ENCODE results near the gene CACNA1H. TPM values are rescaled to one million over a fixed set of nuclear protein-coding genes. Genes with fewer than 3 reads are reported as not detected.

CACNA1H gene
- total and polyA plus RNA-seq, 2 donors, result 0.61 to 2.6 TPM

- Histone ChIP-seq H3K9me3 (ENCODE audit: control insufficient read depth in 2 of 2, insufficient read depth in 1 of 2, low read length in 1 of 2) (peaks cover 0 to 9% of the 10 kb centered on the region in 2 donors), H3K36me3 (ENCODE audit: control insufficient read depth in 2 of 2, insufficient read depth in 2 of 2, low read length in 1 of 2) (no peaks in the 10 kb centered on the region), H3K27me3 (ENCODE audit: control insufficient read depth in 2 of 2, insufficient read depth in 1 of 2, low read length in 1 of 2) (peaks cover 37 to 50% of the 10 kb centered on the region in 2 donors), H3K4me1 (ENCODE audit: control insufficient read depth in 2 of 2, insufficient read depth in 2 of 2, low read length in 2 of 2) (peaks cover 0 to 4% of the 10 kb centered on the region in 2 donors), H3K4me3 (ENCODE audit: low read length in 2 of 2) (no peak overlapping the region), H3K27ac (ENCODE audit: low read depth in 1 of 2, low read length in 1 of 2) (no peak overlapping the region)
- DNase-seq (ENCODE audit: low read depth in 6 of 9, low spot score in 9 of 9), result no peak
- 37% methylated on average over 11 of the region's 11 CpGs for WGBS
These were observed 106.8 kb downstream of the CACNA1H start for GRCh38 chr16:1259760-1260068.

GRCh38 chr16:1260101-1260680, 107.3 kb downstream of the CACNA1H start:
- peaks cover 0 to 4% of the 10 kb centered on the region in 2 donors for H3K4me1 ChIP-seq (ENCODE audit: control insufficient read depth in 2 of 2, insufficient read depth in 2 of 2, low read length in 2 of 2)
- H3K36me3 ChIP-seq (ENCODE audit: control insufficient read depth in 2 of 2, insufficient read depth in 2 of 2, low read length in 1 of 2), result no peaks in the 10 kb centered on the region
- no peak overlapping the region for H3K27ac ChIP-seq (ENCODE audit: low read depth in 1 of 2, low read length in 1 of 2)
- peaks cover 37 to 50% of the 10 kb centered on the region in 2 donors for H3K27me3 ChIP-seq (ENCODE audit: control insufficient read depth in 2 of 2, insufficient read depth in 1 of 2, low read length in 1 of 2)
- no peak for DNase-seq (ENCODE audit: low read depth in 6 of 9, low spot score in 9 of 9)
- H3K4me3 ChIP-seq (ENCODE audit: low read length in 2 of 2), result no peak overlapping the region
- H3K9me3 ChIP-seq (ENCODE audit: control insufficient read depth in 2 of 2, insufficient read depth in 1 of 2, low read length in 1 of 2), result peaks cover 0 to 13% of the 10 kb centered on the region in 2 donors
- 75% methylated on average over 36 of the region's 36 CpGs for WGBS

- 15% methylated on average over 47 of the region's 47 CpGs for WGBS
- H3K27ac ChIP-seq (ENCODE audit: low read depth in 1 of 2, low read length in 1 of 2), result no peak overlapping the region
- H3K4me3 ChIP-seq (ENCODE audit: low read length in 2 of 2), result no peak overlapping the region
- no peaks in the 10 kb centered on the region for H3K36me3 ChIP-seq (ENCODE audit: control insufficient read depth in 2 of 2, insufficient read depth in 2 of 2, low read length in 1 of 2)
- H3K4me1 ChIP-seq (ENCODE audit: control insufficient read depth in 2 of 2, insufficient read depth in 2 of 2, low read length in 2 of 2), result peaks cover 0 to 4% of the 10 kb centered on the region in 2 donors
- DNase-seq (ENCODE audit: low read depth in 6 of 9, low spot score in 9 of 9), result no peak
- H3K9me3 ChIP-seq (ENCODE audit: control insufficient read depth in 2 of 2, insufficient read depth in 1 of 2, low read length in 1 of 2), result peaks cover 0 to 17% of the 10 kb centered on the region in 2 donors
- peaks cover 37 to 50% of the 10 kb centered on the region in 2 donors for H3K27me3 ChIP-seq (ENCODE audit: control insufficient read depth in 2 of 2, insufficient read depth in 1 of 2, low read length in 1 of 2)
These were observed 108.4 kb downstream of the CACNA1H start for GRCh38 chr16:1261131-1261892.

- no peak for DNase-seq (ENCODE audit: low read depth in 6 of 9, low spot score in 9 of 9)
- WGBS, result 93% methylated on average over 32 of the region's 32 CpGs
- H3K27ac ChIP-seq (ENCODE audit: low read depth in 1 of 2, low read length in 1 of 2), result no peak overlapping the region
- H3K4me3 ChIP-seq (ENCODE audit: low read length in 2 of 2), result no peak overlapping the region
- H3K27me3 ChIP-seq (ENCODE audit: control insufficient read depth in 2 of 2, insufficient read depth in 1 of 2, low read length in 1 of 2), result peaks cover 37 to 50% of the 10 kb centered on the region in 2 donors
- H3K9me3 ChIP-seq (ENCODE audit: control insufficient read depth in 2 of 2, insufficient read depth in 1 of 2, low read length in 1 of 2), result peaks cover 0 to 17% of the 10 kb centered on the region in 2 donors
- H3K4me1 ChIP-seq (ENCODE audit: control insufficient read depth in 2 of 2, insufficient read depth in 2 of 2, low read length in 2 of 2), result peaks cover 0 to 4% of the 10 kb centered on the region in 2 donors
- H3K36me3 ChIP-seq (ENCODE audit: control insufficient read depth in 2 of 2, insufficient read depth in 2 of 2, low read length in 1 of 2), result no peaks in the 10 kb centered on the region
These were observed 109.4 kb downstream of the CACNA1H start for GRCh38 chr16:1262210-1262845.

GRCh38 chr16:1262846-1263221, 109.9 kb downstream of the CACNA1H start:
- Histone ChIP-seq H3K4me3 (ENCODE audit: low read length in 2 of 2) (no peak overlapping the region), H3K27ac (ENCODE audit: low read depth in 1 of 2, low read length in 1 of 2) (no peak overlapping the region), H3K9me3 (ENCODE audit: control insufficient read depth in 2 of 2, insufficient read depth in 1 of 2, low read length in 1 of 2) (peaks cover 0 to 17% of the 10 kb centered on the region in 2 donors), H3K4me1 (ENCODE audit: control insufficient read depth in 2 of 2, insufficient read depth in 2 of 2, low read length in 2 of 2) (peaks cover 0 to 4% of the 10 kb centered on the region in 2 donors), H3K36me3 (ENCODE audit: control insufficient read depth in 2 of 2, insufficient read depth in 2 of 2, low read length in 1 of 2) (no peaks in the 10 kb centered on the region), H3K27me3 (ENCODE audit: control insufficient read depth in 2 of 2, insufficient read depth in 1 of 2, low read length in 1 of 2) (peaks cover 37 to 50% of the 10 kb centered on the region in 2 donors)
- whole genome bisulfite sequencing, result 91% methylated on average over 9 of the region's 9 CpGs
- no peak for DNase-seq (ENCODE audit: low read depth in 6 of 9, low spot score in 9 of 9)

GRCh38 chr16:1263591-1264344, 110.9 kb downstream of the CACNA1H start:
- Histone ChIP-seq H3K27me3 (ENCODE audit: control insufficient read depth in 2 of 2, insufficient read depth in 1 of 2, low read length in 1 of 2) (peaks cover 37 to 49% of the 10 kb centered on the region in 2 donors), H3K4me3 (ENCODE audit: low read length in 2 of 2) (no peak overlapping the region), H3K9me3 (ENCODE audit: control insufficient read depth in 2 of 2, insufficient read depth in 1 of 2, low read length in 1 of 2) (peaks cover 0 to 17% of the 10 kb centered on the region in 2 donors), H3K36me3 (ENCODE audit: control insufficient read depth in 2 of 2, insufficient read depth in 2 of 2, low read length in 1 of 2) (no peaks in the 10 kb centered on the region), H3K4me1 (ENCODE audit: control insufficient read depth in 2 of 2, insufficient read depth in 2 of 2, low read length in 2 of 2) (peaks cover 0 to 4% of the 10 kb centered on the region in 2 donors), H3K27ac (ENCODE audit: low read depth in 1 of 2, low read length in 1 of 2) (no peak overlapping the region)
- DNase-seq (ENCODE audit: low read depth in 6 of 9, low spot score in 9 of 9), result no peak
- WGBS, result 89% methylated on average over 15 of the region's 15 CpGs

- H3K27ac ChIP-seq (ENCODE audit: low read depth in 1 of 2, low read length in 1 of 2), result no peak overlapping the region
- no peaks in the 10 kb centered on the region for H3K4me1 ChIP-seq (ENCODE audit: control insufficient read depth in 2 of 2, insufficient read depth in 2 of 2, low read length in 2 of 2)
- no peak for DNase-seq (ENCODE audit: low read depth in 6 of 9, low spot score in 9 of 9)
- H3K27me3 ChIP-seq (ENCODE audit: control insufficient read depth in 2 of 2, insufficient read depth in 1 of 2, low read length in 1 of 2), result peaks cover 32 to 42% of the 10 kb centered on the region in 2 donors
- H3K4me3 ChIP-seq (ENCODE audit: low read length in 2 of 2), result no peak overlapping the region
- H3K36me3 ChIP-seq (ENCODE audit: control insufficient read depth in 2 of 2, insufficient read depth in 2 of 2, low read length in 1 of 2), result no peaks in the 10 kb centered on the region
- peaks cover 0 to 17% of the 10 kb centered on the region in 2 donors for H3K9me3 ChIP-seq (ENCODE audit: control insufficient read depth in 2 of 2, insufficient read depth in 1 of 2, low read length in 1 of 2)
- WGBS, result 98% methylated on average over 16 of the region's 16 CpGs
These were observed 111.6 kb downstream of the CACNA1H start for GRCh38 chr16:1264345-1265089.

- Histone ChIP-seq H3K4me1 (ENCODE audit: control insufficient read depth in 2 of 2, insufficient read depth in 2 of 2, low read length in 2 of 2) (no peaks in the 10 kb centered on the region), H3K36me3 (ENCODE audit: control insufficient read depth in 2 of 2, insufficient read depth in 2 of 2, low read length in 1 of 2) (no peaks in the 10 kb centered on the region), H3K27ac (ENCODE audit: low read depth in 1 of 2, low read length in 1 of 2) (no peak overlapping the region), H3K4me3 (ENCODE audit: low read length in 2 of 2) (no peak overlapping the region), H3K27me3 (ENCODE audit: control insufficient read depth in 2 of 2, insufficient read depth in 1 of 2, low read length in 1 of 2) (peaks cover 25 to 35% of the 10 kb centered on the region in 2 donors), H3K9me3 (ENCODE audit: control insufficient read depth in 2 of 2, insufficient read depth in 1 of 2, low read length in 1 of 2) (peaks cover 0 to 17% of the 10 kb centered on the region in 2 donors)
- WGBS, result 91% methylated on average over 13 of the region's 13 CpGs
- no peak for DNase-seq (ENCODE audit: low read depth in 6 of 9, low spot score in 9 of 9)
These were observed 112.3 kb downstream of the CACNA1H start for GRCh38 chr16:1265090-1265630.

All from thymus (tissue), 11 donors.